ENCODE data around the gene C9orf72. TPM values are rescaled to one million over a fixed set of nuclear protein-coding genes. Genes with fewer than 3 reads are reported as not detected.

Gene C9orf72
- total and polyA plus RNA-seq, 2 of the 13 experiments (the other 11 are each of a cell fraction or from before 2014, with no cell fraction given) = 3.1 to 5.9 TPM

GRCh38 chr9:27523141-27523540 lies 50.1 kb downstream of the C9orf72 start:
- Histone ChIP-seq H3K27me3 (ENCODE audit: control insufficient read depth in 1 of 2, insufficient read depth in 2 of 2, low read length in 2 of 2) (peaks cover 4 to 11% of the 10 kb centered on the region in 2 experiments; a peak in 3 of 5 replicates), H3K36me3 (replicated peaks in 1 of 2; ENCODE audit: control insufficient read depth in 1 of 2, insufficient read depth in 2 of 2, low read length in 2 of 2) (no peaks in the 10 kb centered on the region), H3K79me2 (ENCODE audit: insufficient read depth, low read length) (no peaks in the 10 kb centered on the region), H3K27ac (ENCODE audit: extremely low read length, insufficient read depth, low read length) (no peak overlapping the region), H3K9ac (ENCODE audit: insufficient read depth, low read depth, low read length) (no peak overlapping the region), H3K4me1 (ENCODE audit: insufficient read depth, low read length) (no peaks in the 10 kb centered on the region), H4K20me1 (ENCODE audit: insufficient read depth, low read length) (no peaks in the 10 kb centered on the region), H3K9me3 (ENCODE audit: low read length) (no peaks in the 10 kb centered on the region), H3K4me3 (replicated peaks in 1 of 3; ENCODE audit: insufficient read depth in 1 of 3, low read depth in 2 of 3, low read length in 3 of 3) (no peak overlapping the region), H2AFZ (ENCODE audit: low read length) (no peak overlapping the region), H3K4me2 (ENCODE audit: low read depth, low read length) (no peak overlapping the region)
- no TSS peak for BruUV-seq (replicated peaks)
- ChIA-PET POLR2A (no interaction called here), CTCF (ENCODE audit: low intra/inter-chr PET ratio, low total read pairs) (no interaction called here)
- intact Hi-C loops (cut with micrococcal nuclease; ENCODE audit: unreplicated experiment) (no loop called here), in situ Hi-C loops (cut with HindIII; ENCODE audit: extremely low pct_ligation_motif_present, low pct_unique_long_range_greater_than_20kb) (no loop called here)
- no peak for ATAC-seq
- no peak for FAIRE-seq
- no peak for TF ChIP-seq ZNF652 (CRISPR knock-in tag; IDR thresholded peaks at IDR 0.05; ENCODE audit: borderline replicate concordance, low read depth)
- no peak for TF ChIP-seq ZNF17 (CRISPR knock-in tag; IDR thresholded peaks at IDR 0.05)
- TF ChIP-seq KLF11 (CRISPR knock-in tag; IDR thresholded peaks at IDR 0.05) = no peak
- TF ChIP-seq, protein P1, sequence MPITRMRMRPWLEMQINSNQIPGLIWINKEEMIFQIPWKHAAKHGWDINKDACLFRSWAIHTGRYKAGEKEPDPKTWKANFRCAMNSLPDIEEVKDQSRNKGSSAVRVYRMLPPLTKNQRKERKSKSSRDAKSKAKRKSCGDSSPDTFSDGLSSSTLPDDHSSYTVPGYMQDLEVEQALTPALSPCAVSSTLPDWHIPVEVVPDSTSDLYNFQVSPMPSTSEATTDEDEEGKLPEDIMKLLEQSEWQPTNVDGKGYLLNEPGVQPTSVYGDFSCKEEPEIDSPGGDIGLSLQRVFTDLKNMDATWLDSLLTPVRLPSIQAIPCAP (CRISPR knock-in tag; IDR thresholded peaks at IDR 0.05; ENCODE audit: low read depth) = no peak
- TF ChIP-seq ZNF562 (CRISPR knock-in tag; IDR thresholded peaks at IDR 0.05; ENCODE audit: borderline replicate concordance) = no peak
- TF ChIP-seq ZNF543 (CRISPR knock-in tag; IDR thresholded peaks at IDR 0.05) = no peak
- TF ChIP-seq, protein P2, sequence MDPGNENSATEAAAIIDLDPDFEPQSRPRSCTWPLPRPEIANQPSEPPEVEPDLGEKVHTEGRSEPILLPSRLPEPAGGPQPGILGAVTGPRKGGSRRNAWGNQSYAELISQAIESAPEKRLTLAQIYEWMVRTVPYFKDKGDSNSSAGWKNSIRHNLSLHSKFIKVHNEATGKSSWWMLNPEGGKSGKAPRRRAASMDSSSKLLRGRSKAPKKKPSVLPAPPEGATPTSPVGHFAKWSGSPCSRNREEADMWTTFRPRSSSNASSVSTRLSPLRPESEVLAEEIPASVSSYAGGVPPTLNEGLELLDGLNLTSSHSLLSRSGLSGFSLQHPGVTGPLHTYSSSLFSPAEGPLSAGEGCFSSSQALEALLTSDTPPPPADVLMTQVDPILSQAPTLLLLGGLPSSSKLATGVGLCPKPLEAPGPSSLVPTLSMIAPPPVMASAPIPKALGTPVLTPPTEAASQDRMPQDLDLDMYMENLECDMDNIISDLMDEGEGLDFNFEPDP (CRISPR knock-in tag; conservative IDR thresholded peaks at IDR 0.05) = no peak
- TF ChIP-seq MAFG (CRISPR knock-in tag; IDR thresholded peaks at IDR 0.05) = no peak
- TF ChIP-seq NCOA1 (CRISPR knock-in tag; IDR thresholded peaks at IDR 0.05) = no peak
- TF ChIP-seq HOXA9 (CRISPR knock-in tag; IDR thresholded peaks at IDR 0.05; ENCODE audit: borderline replicate concordance) = no peak
- no peak for TF ChIP-seq TCF12 (IDR thresholded peaks at IDR 0.05)
- no peak for TF ChIP-seq TCF12 (CRISPR knock-in tag; IDR thresholded peaks at IDR 0.05)
- DNase-seq (ENCODE audit: low spot score) = no peak

All from HepG2 (cell line).